LNCaP clone FGC (cell line): ENCODE results near the gene LEF1.
"Not testable (repeated sequence)": the region's sequence is repeated elsewhere in the genome, so short reads cannot be mapped to it uniquely, and the experiment has no call there.

Experiments
- DNase-seq: peaks from one replicate; pipeline ENCODE4 v3.0.0-alpha.2; 2011; ENCODE audit warnings: low read depth
- H3K4me3 ChIP-seq: 2 replicates; pipeline ENCODE4 v1.5.1; 2011; ENCODE audit warnings: mild to moderate bottlenecking, low read depth, low read length, control low read depth
- TF ChIP-seq, protein P1 (sequence below): IDR thresholded peaks from 2 replicates; pipeline ENCODE4 v1.5.1; 2012; ENCODE audit warnings: mild to moderate bottlenecking; ENCODE audit not compliant: control insufficient read depth, insufficient read depth; ENCODE audit errors: extremely low read depth

The LEF1 gene

DNA sequence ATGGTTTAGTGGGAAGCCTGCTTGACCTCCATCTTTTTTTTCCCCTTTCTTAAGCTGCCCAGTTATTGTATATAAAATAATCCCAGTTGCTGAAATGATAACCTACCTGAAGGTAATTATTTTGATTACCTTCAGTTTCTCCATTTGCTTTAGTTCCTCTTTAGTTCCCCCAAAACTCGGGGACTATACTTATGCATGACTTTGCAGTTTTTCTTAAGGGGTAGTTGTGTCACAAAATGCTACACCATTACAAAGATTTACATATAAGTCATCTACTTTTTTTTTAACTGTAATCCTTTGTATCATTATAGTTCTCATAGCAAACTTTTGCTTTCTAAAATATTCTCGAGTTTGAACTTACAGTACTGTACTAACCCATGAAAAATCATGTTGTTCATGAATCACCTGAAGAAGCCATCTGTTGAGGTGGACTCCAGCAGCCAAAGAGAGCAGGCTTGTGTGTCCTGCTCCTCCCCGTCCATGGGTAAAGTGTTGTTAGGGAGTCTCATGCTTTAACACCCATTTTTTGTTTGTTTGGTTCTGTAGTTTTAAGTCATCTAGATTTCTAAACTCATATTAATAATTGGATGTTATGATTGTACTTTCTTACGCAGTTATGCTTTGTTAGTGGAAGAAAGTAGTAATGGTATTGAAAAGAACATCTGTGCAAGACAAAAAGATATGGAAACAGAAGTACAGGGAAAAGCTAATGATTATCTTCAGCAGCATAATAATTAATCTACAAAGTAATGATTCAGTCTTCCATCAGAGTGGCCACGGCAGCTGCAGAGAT is 144.5 kb downstream of the LEF1 start:
- H3K4me3 ChIP-seq, result no peak overlapping the region
- no peak for DNase-seq
- TF ChIP-seq, protein P1, sequence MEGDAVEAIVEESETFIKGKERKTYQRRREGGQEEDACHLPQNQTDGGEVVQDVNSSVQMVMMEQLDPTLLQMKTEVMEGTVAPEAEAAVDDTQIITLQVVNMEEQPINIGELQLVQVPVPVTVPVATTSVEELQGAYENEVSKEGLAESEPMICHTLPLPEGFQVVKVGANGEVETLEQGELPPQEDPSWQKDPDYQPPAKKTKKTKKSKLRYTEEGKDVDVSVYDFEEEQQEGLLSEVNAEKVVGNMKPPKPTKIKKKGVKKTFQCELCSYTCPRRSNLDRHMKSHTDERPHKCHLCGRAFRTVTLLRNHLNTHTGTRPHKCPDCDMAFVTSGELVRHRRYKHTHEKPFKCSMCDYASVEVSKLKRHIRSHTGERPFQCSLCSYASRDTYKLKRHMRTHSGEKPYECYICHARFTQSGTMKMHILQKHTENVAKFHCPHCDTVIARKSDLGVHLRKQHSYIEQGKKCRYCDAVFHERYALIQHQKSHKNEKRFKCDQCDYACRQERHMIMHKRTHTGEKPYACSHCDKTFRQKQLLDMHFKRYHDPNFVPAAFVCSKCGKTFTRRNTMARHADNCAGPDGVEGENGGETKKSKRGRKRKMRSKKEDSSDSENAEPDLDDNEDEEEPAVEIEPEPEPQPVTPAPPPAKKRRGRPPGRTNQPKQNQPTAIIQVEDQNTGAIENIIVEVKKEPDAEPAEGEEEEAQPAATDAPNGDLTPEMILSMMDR, result no peak

DNA sequence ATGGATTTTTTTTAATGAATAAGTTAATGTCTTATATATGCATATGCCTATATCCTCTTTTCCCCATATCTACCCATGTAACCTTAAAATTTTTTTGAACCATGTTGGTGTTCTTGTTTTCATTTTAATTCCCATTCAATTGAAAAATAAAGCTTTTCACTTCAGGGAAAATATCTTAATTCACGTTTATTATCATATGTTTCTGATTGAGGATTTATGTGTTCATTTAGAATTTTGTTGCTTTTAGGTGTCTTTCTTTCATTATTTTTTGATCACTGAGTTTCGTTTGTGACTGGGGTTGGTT is 149.9 kb downstream of the LEF1 start:
- TF ChIP-seq, protein P1, result no peak
- DNase-seq, result no peak
- H3K4me3 ChIP-seq, result no peak overlapping the region

DNA sequence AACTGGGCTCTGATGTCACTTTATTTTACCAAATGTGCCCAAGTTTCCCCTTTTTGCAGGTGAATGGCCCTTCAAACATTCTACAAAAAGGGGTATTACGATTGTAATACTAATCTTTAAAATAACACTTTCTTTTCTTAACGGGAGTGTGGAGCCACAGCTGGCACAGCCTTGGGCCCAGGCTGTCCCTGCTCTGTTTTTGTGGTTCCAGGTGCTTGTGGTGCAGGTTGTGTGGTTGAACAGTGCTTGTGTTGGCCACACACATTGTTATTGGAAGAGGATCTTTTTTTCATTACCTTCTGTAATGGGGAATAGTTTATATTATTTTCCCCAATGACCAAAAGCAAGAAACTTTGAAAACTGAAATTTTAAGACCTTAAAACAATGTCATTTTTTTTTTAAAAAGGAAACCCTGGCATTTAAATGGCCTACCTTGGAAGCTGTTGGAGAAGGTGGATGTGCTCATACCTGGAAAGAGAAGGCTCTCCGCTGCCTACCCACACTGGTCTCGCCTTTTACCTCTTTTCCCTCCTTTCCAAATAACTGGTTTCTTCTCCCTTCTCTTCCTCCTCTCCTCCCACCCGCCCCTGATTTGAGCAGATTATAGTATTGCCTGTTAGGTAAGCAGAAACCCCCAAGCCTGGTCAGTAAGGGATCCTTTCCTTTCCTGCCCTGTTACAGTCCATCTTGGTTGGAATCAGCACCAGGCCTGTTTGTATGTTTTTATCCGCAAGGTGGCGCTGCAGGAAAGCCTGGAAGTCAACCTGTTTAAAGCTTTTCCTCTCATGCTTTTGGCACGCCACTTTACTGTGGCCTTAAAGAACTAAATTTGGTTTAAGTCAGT is 150.5 kb downstream of the LEF1 start:
- H3K4me3 ChIP-seq, result no peak overlapping the region
- peak; percentile 40 for DNase-seq
- TF ChIP-seq, protein P1, result peak; percentile 76

DNA sequence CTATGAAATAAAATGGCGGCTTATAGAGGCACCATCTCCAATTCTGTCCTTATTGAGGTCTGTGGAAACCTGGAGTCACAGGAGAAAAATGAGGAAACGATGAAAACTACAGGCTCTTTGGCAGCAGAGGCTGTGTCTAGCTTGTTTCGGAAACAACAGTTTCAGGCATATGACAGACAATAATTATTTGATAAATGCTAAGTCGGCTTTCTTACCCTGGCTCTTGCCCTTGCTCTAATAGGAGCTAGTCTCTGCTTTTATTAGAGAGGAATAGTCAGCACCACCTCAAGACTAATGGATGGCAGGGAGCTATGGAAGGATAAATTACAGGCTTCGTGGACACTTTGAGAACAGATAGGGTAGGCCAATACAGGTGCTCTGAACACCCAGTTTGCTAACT is 154.8 kb downstream of the LEF1 start:
- DNase-seq, result no peak
- no peak overlapping the region for H3K4me3 ChIP-seq
- TF ChIP-seq, protein P1, result no peak

DNA sequence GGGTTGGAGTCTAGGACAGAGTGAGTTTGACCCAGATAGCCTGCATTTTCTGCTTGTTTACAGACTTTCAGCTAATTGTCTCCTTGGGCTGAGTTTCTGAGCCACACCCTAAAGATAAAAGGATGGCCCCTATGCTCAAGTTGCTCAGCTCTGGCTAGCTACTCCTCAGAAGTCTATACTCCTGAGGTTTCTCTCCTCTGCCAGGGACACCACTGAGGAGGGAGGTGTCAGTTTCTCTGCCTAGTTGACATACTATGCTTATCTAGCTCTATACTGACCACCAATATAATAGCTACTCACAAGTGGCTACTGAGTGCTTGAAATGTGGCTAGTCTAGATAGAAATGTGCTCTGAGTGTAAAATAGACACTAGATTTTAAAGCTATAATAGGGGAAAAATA is 155.4 kb downstream of the LEF1 start:
- DNase-seq, result no peak
- H3K4me3 ChIP-seq, result no peak overlapping the region
- TF ChIP-seq, protein P1, result no peak

DNA sequence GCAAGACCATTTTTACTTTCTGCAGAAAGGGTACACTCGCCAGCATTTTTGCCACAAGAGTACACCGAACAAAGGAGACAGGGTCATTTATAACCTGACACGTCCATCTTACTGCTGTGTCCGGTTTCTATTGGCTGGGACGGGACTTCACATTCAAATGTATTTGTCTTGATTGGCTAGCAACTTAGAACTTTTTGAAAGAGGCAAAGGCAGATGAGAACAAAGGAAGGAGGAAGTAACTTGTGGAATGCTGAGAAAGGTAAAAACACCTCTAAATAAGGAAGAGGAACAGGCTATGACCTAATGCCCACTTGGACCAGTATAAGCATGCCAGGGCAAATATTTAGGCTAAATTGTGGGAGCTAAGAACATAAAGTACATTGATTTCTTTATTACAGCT is 156.3 kb downstream of the LEF1 start:
- H3K4me3 ChIP-seq, result not testable (repeated sequence)
- peak; percentile 26 for DNase-seq

DNA sequence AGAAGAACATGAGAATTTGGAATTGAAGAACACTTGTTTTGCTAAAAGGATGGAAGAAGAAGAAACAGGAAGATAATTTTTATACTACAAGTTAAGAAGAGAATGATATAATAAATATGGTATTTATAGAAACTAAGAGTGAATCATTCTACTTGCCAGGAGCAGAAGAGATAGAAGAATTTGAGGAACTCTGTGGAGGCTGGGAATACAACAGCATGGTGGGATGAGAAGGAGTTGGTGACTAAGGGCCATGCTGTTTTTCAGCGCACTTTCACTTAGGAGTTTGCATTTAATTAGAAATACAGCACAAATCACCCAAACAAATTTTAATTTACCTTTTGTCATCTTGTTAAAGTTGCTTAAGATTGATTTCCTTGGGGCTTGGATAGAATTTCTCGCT is 158.6 kb downstream of the LEF1 start:
- H3K4me3 ChIP-seq, result no peak overlapping the region
- TF ChIP-seq, protein P1, result no peak
- DNase-seq, result no peak
